GM19035 (cell line): ENCODE data around the gene TMEM51.
"Not testable (repeated sequence)": the region's sequence is repeated elsewhere in the genome, so short reads cannot be mapped to it uniquely, and the experiment has no call there.

Experiments
- ATAC-seq: cut with Tn5 transposase; IDR thresholded peaks from one replicate; pipeline ENCODE4 v1.9.1; 2021; ENCODE audit not compliant: unreplicated experiment

Gene TMEM51

DNA sequence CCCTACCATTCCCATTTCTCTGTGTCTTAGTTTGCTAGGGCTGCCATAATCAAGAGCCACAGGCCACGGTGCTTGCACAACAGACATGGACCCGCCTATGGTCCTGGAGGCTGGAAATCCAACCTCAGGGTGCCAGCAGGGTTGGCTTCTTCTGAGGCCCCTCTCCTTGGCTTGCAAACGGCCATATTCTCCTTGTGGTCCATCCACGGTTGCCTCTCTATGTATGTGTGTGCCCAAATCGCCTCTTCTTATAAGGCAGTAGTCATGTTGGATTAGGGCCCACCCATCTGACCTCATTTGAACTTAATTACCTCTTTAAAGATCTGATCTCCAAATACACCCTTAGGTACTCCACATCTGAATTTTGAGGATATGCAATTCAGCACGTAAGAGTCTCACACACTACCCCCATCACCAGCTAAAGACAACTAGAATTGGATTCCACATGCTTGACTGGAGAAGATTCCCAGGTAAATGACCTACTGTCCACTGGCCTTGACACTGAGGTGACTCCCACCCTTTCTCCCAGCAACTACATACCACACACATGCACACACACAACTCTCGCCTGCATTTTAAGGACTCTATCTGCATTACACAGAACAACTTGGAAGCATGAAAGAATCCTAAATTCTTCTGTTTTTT is 28.3 kb upstream of the TMEM51 start:
- no peak for ATAC-seq

DNA sequence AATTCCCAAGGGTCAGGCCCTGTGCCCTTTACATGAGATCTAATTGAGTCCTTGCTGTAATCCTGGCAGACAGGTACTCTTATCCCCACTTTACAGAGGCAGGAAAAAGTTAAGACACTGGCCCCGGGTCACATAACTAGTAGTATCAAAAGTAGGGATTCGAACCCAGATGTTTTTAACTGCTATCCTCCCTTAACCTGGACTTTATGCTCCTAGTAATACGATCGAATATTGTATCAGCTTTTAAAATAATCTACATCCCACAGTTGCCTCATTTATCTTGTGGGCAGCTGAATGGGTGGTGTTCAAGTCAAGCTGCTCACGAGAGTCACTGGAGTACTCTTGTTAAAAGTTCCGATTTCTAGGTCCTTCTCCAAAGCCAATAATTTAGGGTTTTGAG is 25.5 kb upstream of the TMEM51 start:
- no peak for ATAC-seq

DNA sequence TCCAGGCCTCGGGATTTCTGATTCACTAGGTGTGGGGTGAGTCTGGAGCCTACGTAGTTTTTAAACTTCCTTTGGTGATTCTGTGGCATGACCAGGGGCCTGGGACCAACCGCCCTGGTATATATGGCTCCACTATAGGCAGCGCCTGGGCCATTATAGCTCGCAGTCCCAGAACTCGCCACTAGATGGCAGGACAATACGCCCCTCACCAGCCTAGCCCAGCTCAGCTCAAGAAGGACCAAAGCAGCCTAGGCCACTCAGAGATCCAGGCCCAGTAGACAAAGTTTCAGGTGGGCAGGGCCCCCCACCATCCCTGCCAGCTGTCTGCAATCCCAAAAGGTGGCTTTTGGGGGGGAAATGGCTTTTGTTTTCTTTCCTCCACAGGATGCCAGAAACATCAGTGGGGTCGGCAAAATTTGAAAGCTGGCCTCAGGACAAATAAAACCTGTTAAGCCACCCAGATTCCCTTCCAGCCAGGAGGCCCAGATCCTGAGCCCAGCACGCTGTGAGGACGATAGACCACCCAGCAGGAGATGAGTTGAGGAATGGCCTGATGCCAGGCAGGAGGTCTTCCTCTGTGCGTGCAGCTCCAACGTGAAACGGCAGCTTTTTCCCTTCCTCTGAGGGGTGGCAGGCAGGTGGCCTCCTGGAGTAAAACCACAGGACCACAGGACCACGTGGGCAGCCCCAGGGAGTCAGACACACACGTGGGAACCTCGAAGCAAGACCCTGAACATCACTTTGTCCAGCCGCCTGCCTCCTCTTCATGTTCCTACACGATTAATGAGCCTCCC is 24.8 kb upstream of the TMEM51 start:
- ATAC-seq: no peak

DNA sequence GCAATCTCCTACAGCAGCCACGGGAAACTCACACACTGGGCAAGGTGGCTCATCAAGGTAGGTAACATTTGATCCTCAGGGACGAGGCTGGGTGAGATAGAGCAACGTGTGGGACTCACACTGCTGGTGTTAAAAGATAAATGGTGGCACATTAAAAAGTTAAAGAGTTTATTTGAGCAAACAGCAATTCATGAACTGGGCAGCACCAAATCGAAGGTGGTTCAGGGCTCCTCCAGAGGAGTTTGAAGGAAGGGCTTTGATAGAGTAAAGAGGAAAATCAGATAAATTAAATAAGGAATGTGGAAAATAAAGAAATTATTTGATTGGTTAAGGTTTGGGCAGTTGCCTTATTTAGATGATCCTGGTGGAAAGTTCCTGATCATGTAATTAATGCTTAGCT is 23.6 kb upstream of the TMEM51 start:
- ATAC-seq: no peak

DNA sequence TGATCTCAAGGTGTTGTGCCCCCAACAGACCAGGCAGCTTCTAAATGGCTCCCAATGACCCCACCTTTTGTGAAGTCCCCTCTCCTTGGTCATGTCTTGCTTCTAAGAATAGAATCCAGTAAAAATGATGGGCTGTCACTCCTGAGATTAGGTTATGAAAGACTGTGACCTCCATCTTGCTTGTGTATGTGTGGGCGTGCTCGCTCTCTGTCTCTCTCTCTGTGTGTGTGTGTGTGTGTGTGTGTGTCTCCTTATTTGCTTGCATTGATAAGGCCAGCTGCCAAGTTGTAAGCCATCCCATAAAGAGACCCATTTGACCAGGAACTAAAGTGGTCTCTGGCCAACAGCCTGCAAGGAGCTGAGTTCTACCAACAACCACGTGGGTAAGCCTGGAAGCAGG is 22.9 kb upstream of the TMEM51 start:
- ATAC-seq: no peak

DNA sequence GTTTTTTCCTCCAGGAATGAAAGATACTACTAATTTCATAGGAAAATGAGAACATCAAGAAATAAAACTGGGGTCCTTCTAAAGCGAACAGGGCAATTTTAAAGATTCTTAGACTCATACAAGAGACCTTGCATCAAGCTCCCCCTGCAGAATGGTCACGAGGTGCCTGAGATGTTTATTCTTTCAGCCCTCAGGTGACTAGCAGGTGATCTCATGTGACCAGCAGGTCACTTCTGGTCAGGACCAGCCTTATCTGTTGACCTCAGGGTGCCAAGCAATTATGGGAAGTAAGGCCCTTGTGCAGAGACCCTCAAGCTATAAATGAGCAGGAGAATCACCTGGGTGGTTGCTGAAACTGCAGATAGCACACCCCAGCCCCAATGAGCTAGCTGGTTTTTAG is 20.6 kb upstream of the TMEM51 start:
- no peak for ATAC-seq

DNA sequence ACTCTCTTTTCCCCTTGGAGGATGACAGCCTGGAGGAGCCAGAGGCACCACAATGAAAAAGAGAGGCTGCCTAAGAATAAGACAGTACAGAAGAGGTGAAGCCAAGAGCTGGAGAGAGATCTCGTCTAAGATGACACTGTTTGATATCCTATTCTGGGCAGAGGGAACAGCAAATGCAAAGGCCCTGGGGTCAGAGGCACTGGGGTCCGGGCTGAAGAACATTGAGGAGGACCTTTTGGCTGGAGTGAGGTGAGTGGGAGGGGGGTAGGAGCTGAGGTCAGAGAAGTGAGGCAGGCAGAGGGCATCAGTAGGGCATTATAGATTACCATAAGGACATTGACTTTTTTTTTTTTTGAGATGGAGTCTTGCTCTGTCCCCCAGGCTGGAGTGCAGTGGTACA is 19.3 kb upstream of the TMEM51 start:
- no peak for ATAC-seq

DNA sequence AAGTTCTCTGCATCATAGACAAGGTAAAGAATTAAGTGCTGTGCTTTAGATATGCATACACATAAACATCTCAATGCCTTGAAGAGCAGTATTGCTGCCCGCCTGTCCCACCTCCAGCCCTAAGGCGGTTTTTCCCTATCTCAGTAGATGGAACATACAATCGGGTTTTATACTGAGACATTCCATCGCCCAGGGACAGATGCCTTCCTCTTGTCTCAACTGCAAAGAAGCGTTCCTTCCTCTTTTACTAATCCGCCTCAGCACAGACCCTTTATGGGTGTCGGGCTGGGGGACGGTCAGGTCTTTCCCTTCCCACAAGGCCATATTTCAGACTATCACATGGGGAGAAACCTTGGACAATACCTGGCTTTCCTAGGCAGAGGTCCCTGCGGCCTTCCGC is 17.9 kb upstream of the TMEM51 start:
- not testable (repeated sequence) for ATAC-seq

DNA sequence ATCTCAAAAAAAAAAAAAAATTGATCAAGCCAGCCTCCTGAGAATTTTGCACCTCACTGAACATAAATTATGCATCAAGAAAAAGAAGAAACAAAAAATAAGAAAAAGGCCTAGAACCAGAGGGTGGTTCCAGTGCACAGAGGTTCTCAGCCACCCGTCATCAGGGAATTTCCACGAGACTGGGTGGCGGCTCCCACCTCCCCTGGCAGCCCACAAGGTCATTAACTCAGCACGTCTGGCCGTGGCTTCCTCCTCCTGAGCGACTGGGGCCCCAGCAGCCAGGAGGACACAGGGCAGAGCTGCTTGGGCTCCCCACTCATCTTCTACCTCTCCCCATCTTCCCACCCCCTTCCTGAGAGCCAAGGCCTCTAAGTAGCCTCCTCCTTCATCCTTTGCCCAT is 15.7 kb upstream of the TMEM51 start:
- ATAC-seq: no peak

DNA sequence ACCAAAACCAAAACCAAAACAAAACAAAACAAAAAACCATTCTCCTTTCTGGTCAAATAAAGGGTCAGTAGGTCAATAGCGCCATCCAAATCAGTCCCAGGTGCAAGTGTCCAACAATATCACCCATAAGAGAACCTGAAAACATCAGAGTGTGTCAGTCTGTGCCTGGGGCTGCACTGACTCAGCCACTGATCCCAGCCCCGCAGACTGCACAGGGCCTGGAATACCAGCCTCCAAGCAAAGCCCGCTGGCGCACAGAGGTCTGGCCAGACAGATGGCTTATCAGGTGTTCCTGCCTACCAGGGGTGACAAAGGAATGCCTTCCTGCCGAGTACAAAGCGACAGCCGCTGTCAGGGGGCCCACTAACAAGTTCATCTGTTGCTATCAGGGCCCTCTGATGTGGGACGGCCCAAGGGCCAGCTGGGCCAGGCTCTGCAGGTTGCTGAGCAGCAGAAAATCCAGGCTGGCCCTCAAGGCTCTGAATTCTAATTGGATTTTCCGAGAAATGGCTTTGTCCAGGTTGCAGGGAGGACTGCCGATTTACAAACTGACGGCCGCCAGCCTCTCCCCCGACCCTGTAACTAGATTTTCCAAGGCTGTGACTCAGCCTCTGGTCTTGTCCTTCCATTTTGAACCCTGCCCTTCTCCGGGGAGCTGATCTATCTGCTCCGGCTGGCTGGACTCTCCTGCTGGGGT is 13.7 kb upstream of the TMEM51 start:
- no peak for ATAC-seq

DNA sequence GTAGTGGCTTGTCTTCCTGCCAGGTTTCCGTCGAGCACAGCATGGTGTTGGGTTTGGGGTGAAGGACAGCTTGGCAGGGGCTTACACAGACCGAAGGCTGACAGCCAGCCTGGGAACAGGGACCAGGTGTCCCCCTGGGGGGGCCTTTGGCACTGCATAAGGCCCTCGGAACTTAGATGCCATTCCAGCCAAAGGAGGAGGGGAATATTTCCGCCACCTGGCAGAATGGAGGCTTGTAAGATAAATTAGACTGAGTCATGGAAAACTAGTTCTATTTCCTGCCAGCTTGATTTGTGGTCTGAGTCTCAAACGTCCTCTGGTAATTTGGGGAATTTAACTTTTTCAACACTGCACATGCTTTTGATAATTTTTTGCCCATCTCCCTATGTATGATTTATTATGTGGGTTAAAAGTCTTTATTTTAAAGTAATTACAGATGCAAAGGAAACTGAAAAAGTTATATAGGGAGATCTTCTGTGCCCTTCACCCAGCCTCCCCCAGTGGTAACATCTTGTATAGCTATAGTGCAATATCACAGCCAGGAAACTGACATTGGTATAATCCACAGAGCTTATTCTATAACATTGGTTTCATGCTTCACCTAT is 11.5 kb upstream of the TMEM51 start:
- ATAC-seq: no peak

DNA sequence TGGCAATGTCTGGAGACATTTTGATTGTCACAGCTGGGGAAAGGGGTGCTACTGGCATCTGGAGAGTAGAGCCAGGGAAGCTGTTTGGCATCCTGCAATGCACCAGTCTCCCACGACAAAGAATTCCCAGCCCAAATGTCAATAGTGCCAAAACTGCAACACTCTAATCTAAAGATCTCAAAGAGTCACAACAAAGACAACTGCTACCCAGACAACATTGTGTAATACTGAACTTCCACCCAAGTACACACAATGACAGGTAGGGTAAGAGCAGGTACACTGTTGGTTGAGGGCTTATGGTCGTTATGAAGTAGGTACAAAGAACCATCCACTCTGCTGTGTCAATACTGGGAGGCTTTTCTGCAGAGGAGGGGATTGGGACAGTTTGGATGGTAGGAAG is 8.2 kb upstream of the TMEM51 start:
- no peak for ATAC-seq

DNA sequence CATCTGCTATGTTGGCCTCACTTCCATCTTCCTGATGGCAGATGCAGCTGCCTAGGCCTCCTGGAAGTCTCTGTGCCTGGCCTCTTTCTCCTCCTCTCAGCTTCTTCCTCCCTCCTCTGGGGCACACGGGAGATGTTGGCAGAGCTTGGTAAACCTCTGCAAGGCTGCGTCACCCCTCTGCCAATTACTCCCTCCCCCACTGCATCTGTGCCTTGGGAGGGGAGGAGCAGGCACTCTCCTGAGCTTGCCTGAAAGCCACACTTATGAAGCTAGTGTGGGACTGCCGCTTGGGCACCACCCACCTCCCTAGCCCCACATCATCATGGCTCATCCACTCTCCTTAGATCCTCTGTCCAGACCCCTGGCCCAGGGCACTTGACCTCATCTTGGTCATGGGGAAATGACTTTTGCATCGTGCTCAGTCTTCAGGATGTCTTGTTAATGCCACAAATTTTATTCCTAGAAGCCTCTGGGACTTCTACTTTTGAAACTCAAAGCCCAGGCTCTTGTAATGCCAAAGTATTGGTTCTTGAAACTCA is 7.3 kb upstream of the TMEM51 start:
- no peak for ATAC-seq

DNA sequence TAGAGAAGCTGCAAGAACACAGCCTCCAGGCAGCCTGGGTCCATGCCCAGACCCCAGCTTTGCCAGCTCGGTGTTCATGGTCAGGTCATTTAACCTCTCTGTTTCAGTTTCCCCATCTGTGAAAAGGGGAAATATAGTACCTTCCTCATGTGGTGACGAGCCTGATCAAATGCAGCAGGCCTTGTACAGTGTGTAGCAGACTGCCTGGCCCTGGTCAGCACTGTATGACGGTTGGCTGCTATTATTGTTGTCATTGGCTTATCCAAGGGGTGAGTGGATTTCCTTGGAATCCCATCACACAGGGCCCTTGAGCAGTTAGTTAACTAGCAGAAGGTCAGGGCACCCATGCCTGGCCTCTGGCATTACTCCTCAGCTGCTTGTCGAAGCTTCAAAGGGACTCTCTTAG is 6.6 kb upstream of the TMEM51 start:
- no peak for ATAC-seq

DNA sequence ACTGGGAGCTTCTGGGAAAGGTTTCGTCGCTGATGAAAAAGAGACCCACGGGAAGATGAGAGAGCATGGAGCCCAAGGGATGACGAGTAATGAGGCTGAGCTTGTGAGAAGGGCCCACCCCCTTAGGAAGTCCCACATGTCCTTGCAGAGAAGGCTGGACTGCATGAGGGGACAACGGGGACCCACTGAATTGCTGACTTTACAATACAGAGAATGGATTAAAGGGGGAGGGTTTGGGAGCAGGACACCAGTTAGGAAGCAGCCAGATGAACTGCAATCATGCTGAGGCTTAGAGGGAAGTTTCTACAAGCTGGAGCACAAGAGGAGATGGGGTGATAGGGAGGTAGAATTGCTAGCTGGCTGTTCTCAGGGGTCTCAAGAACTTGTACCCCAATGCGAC is 5.5 kb upstream of the TMEM51 start:
- no peak for ATAC-seq

DNA sequence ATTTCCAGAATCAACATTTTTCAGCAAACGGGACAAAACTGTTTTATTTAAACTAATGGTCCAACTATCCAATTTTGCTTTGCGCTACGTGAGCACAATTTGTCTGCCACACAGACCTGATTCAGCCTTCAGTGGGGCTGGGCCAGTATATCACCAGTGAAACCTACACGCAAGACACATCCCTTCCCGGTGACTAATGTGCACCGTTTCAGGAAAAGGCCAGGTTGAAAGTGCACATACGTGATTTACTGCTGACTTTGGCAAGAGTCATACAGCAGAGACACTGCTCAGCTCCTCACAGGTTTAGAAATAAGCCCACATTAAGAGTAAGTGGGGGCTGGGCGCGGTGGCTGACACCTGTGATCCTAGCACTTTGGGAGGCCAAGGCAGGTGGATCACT is 5.1 kb upstream of the TMEM51 start:
- ATAC-seq: no peak

DNA sequence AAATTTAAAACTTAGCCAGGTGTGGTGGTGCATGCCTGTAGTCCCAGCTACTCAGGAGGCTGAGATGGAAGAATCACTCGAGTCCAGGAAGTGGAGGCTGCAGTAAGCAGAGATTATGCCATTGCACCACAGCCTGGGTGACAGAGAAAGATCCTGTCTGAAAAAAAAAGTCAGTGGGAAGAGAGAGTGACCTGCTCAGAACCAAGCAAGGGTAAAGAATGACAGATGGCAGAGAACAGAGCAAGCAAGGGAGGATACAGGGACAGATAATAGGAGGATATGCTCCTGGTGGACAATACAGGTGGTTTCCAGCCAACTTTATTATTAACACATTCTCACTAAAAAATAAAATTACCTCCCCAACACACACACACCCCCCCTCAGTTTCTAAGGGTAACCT is 4.6 kb upstream of the TMEM51 start:
- ATAC-seq: no peak

DNA sequence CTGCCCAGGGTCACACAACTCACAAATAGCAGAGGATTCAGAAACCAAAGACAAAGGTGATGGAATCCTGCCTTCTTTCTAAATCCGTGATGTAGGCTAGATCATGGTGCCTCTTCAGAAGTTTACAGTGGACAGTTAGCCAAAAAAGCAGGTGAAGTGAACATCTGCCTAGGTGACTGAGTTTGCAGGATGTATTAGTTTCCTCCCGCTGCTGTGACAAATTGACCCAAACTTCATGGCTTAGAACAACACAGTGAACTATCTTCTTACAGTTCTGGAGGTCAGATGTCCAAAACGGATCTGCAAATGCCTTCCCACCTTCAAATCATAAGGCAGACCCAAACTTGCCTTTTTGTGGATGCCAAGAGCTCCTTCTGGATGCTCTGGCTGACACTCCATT is 3.2 kb upstream of the TMEM51 start:
- ATAC-seq: no peak

DNA sequence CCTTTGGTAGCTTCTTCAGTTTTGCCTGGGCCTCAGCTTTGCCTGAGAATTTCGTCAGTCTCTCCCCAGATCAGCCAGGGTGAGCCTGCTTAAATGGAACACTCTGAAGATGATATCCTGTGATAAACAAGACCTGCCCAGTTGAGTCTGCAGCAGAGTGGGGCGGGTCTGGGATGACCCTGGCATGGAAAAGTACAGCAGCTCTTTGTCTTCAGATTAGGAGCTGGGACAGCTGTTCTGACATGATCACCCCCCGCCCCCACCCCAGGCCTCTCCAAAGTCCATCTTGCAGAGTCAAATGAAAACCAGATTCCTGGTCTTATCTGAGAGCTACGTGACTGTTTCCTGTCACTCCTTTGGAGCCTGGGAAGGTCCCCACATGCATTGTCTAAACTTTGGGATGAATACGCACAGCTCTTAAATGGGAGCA is 2.2 kb upstream of the TMEM51 start:
- ATAC-seq: no peak

DNA sequence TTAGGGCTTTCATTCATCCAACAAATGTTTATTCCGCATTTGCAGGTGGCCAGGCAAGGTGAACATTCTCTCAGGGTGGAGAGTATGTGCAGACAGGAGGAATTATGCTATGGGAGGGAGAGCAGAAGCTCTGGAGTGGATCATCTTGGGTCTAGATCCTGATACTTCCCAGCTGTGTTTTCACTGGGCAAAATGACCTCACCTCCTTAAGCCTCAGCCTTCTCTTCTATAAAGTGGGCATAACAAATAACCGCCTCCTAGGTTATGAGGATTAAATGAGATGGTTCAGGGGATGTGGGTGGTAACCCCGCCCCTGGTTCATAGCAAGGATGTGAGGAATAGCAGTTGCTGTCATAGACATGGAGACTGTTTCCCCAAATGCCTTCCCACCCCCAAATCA is 1.7 kb upstream of the TMEM51 start:
- no peak for ATAC-seq

DNA sequence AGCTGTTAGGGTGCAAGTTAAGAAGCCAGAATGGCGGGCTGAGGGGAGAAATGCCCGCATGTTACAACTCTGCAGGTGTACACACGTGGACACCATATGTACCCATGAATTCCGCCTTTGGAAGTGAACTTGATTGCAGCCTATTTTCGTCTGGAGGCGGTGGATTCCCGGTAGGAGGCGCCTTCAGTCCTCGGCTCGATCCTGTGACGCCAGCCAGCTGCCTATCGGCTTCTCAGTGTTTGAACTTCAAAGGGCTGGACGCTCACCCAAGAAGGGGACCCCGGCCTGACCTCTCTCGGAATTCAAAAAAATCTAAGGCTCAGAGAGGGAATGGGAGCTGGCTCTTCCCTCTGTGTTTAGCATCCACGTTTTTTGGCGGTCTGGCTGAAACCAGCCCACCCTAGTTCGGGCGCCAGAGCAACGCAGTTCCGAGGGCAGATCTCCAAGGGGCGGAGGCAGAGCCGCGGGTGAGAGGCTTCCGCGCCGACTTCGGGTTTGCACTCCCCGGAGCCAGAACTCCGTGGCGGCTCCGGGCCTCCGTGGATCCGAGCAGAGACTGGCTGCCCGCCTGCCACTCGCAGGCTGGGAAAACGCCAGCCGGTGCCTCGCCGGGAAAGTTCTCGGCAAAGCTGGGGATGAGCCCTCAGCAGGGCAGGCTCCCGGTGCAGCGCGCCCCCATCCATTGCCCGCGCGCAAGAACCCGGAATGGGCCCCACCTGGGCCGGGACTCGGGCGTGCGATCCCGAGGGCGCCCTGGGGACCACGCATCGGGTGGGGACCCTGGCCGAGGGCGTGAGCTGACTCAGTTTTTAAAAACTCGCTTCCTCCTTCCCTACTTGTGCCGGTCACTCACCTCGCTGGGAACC is 996 bp upstream of the TMEM51 start:
- ATAC-seq: no peak
